Measurements from ENCODE around the gene RNF38.
"Not testable (repeated sequence)": the region's sequence is repeated elsewhere in the genome, so short reads cannot be mapped to it uniquely, and the experiment has no call there.

RNF38 gene

DNA sequence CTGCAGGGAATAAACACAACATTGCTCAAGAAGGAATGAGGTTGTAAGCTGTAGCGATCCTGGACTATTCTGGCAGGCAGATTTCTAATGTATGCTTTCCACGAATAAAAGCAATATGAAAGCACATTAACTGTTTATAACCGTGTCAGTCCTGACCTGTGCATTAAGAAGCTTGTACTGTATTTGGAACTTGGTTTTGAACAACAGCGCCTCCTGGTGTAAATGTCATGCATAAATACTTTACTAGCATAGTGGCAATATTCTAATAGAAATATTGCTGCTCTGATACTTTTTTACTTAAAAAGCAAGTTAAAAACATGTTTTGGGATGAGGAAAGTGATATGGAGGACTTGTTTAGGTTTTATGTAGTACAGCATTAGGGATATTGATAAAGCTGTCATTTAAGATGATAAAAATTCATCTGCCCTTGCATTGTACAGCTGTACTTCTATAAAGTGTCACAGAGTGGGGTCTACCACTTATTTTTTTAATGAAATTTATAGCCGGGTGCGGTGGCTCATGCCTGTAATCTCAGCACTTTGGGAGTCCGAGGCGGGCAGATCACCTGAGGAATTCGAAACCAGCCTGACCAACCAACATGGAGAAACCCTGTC, 71.2 kb downstream of the RNF38 start:
- DNase-seq: peak; percentile 75

DNA sequence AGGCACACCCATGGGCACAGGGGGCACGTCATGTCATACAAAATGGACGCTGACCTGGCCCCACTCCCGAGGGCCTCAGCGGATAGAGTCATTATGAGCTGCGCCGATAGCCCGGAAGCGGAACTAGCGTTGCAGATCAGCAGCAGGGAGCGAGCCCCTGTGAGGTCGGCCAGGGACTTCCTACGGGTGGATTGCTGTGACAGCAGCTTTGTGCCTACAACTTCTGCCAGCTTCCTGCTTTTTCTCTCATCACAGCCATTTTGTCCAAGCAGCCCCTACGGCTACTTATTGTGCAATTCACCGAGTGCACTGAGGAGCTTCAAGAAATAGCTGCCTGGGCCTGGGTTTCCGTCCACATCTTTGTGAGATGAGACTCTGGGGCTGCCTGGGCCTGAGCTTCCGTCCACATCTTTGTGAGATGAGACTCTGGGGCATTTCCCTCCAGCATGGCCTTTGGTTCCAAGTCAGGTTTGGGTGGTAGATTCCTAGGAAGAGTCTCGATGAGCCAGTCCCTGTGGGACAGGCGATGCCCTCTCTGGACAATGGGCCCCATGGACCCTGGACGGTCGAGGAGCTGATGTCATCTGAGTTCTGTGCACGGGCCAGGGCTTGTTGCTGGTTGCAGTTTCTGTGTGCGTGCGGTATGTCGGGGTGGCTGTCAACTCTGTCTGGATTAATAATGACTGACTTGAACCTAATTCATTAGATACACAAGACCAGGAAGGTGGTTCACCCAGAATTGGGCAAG, 74.8 kb downstream of the RNF38 start:
- no peak for DNase-seq

DNA sequence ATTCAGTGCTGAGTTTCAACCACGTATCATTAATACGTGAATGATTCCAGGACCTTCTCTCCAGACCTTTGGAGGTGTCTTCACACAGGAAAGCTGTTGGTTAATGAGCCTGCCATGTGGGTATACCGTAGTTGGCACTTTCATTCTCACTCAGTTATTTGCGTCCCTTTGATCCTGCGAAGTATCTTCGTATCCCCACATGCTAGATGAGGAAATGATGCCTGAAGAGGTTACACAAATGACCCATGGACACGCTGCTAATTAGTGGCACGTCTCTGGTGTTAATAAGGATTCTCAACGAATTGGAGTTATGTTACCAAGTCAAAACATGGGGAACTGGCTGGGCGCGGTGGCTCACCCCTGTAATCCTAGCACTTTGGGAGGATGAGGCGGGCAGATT, 76.1 kb downstream of the RNF38 start:
- no peak for DNase-seq

DNA sequence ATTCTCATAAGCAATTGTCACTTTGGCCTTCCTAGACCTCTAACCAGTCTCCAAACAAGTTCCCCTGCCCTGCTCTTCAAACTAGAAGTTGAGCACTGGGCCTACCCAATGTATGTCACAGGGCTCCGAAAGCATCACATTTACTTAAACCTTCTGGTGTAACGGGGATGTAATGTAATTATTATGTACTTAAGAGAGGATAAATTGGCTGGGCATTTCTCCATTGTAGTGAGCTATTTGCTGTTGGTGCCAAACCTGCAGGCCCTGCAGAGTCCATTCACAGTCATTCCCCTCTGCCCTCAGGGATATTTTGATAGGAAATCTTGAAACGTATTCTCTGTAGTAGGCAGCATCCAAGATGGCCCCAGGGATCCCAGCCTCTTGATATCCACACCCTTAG, 77.6 kb downstream of the RNF38 start:
- no peak for DNase-seq

DNA sequence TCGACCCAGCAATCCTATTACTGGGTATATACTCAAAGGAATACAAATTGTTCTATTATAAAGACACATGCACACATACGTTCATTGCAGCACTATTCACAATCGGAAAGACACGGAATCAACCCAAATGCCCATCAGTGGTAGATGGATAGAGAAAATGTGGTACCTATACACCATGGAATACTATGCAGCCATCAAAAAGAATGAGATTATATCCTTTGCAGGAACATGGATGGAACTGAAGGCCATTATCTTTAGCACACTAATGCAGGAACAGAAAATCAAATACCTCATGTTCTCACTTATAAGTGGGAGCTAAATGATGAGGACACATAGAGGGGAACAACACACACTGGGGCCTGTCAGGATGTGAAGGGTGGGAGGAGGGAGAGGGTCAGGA, 78.2 kb downstream of the RNF38 start:
- not testable (repeated sequence) for DNase-seq

DNA sequence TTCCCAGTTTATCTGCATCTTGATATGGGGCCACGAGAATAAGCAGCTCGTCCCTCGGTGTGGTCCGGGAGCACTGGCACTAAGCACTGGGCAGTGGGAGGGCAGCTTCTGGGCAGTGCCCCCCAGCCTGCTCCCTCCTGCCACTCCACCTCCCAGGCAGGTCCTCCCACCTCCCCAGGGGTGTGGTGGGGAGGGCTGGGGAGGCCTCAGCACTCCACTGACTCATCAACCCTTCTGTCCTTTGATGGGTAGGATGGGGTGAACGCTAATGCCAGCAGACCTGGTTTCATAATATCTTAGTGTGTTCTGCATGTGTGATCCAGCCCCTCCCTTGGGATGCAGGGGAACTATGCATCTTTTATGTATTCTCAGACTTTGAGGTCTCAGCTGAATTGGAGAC, 79.6 kb downstream of the RNF38 start:
- no peak for DNase-seq

DNA sequence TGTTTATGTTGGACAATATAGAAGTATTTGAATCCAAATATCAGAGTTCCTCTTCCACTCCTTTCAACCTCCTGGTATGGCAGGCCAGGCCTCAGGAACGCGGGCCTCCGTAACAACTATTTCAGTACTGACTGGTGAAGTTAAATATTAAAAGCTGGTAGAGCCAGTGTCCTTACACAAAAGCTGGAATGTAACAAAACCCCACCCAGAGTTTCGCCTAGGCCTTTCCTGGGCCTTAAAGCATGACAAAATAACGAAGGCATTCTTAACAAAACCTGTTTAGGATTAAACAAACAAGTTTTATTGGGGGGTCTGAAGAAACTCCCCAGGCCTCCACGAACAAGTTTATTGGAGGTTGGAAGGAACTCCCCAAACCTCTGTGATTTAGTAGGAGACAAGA, 80.3 kb downstream of the RNF38 start:
- DNase-seq: no peak

DNA sequence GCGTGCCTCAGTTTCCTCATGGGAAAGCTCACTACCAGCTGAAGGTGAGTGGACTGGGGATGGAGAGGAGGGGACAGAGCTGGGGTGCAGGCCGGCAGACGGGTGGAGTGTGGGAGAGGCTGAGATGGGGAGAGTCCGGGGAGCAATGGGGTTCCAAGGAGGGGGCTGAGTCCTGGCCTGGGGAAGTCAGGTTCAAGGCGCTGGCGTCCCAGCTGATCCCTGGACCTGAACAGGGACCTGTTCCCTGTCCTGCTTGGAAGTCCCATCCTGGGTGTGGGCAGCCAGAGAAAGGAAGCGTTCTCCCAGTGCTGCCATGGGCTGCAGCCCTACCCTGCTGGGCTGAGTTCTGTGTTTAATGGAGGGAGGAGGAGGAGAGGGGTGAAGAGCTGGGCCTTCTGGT, 80.9 kb downstream of the RNF38 start:
- no peak for DNase-seq

DNA sequence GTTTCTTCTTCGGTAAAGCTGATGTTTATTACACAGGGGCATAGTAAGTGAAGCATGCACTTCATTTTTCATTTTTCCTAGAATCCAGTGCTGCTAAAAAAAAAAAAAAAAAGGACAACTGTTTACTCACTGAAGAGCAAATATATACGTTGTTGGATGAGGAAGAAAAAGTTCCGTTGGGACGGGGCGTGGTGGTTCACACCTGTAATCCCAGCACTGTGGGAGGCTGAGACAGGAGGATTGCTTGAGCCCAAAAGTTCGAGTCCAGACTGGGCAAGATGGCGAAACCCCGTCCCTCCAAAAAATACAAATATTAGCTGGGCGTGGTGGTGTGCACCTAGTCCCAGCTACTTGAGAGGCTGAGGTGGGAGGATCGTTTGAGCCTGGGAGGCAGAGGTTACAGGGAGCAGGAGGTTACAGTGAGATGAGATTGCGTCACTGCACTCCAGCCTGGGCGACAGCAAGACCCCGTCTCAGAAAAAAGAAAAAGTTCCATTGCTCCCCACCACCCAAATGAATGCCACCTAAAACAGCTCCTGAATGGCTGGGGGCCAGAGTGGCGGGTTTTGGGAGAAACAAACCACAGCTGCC, 81.8 kb downstream of the RNF38 start:
- no peak for DNase-seq

DNA sequence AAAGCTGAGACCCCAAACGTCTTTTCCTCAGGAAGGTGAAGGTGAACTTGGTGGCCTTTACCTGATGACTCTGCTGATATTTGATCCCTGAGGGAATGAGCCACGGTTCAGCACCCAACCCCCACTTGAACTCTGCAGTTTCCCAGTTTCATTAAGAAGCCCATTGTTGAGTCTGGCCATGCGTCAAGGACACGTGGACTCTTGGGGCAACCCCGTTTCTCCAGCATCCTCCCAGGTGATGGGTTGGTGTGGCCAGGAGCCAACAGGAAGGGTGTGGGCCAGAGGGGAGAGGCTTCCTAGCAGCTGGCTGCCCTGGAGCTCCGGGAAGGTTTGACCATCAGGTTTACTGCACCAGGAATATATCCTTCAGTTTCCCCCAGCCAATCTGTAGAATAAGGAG, 82.3 kb downstream of the RNF38 start:
- DNase-seq: no peak

DNA sequence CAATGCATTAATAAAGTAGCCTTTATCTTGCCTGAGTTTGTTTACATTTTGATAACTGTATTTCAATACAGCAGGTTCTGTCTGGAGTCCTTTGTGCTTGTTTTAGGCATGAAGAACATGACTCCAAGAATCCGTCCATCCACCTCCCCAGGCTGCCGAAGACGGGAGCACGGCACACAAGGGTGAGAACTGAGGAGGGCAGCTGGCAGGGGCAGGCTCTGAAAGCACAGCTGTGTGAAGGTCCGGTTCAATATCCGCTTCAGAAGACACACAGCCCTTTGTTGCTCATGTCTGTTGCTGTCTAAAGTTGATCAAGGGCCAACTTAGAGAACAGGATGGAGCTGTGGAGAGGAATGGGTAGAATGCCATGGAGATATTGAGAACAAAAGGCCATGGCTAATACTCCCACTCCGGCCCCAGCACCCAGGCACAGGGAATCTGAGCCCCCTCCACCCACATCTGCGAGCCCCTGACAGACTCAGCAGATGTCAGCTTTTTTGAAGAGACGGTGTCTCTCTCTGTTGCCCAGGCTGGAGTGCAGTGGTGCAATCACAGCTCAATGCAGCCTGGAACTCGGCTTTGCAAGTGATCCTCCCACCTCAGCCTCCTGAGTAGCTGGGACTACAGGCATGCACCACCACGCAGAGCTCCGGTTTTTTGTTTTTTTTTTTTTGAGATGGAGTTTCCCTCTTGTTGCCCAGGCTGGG, 83.3 kb downstream of the RNF38 start:
- no peak for DNase-seq

DNA sequence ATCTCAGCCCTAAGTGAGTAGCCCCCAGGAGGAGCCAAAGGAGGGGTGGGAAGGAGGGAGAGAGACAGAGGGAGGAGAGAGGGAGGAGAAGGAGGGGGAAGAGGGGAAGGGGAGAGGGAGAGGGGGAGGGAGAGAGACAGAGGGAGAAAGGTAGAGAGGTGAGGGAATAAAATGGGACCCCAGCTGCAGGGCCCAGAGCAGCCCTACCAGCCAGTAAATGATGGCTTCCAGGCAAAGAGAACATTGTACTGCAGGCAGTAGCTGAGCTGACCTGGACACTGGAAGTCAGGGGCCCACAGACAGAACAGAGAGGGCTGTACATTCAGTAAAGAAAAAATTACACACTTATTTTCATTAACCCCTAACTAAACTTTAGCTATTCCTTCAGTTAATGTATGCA, 84.0 kb downstream of the RNF38 start:
- no peak for DNase-seq

DNA sequence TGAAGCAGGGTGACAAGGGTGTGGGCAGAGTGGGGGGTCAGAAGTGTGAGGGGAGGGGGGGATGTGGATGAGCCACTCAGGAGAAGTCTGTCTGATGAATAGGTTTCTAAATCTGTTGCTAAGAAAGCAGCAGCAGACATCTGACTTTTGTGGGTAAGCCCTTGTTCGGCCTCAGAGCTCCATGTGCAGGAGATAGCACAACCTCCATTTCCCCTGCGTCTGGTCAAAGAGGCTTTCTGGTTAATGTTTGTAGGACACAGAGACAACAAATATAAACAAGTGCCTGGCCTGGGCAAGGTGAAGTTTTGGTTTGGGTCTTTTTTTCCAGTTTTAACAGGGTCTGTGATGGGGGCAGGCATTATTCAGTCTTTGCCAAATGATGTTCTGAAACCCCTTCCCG, 84.8 kb downstream of the RNF38 start:
- no peak for DNase-seq

DNA sequence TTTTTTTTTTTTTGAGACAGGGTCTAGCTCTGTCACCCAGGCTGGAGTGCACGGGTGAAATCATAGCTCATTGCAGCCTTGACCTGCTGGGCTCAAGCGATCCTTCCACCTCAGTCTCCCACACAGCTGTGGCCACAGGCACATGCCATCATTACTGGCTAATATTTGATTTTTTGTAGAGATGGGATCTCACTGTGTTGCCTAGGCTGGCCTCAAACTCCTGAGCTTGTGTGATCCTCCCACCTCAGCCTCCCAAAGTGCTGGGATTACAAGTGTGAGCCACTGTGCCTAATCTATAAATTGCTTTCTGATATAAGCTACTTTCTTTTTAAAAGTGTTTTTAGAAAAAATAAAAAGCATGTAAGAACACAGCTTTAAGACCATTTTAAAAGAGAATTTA, 85.3 kb downstream of the RNF38 start:
- no peak for DNase-seq

DNA sequence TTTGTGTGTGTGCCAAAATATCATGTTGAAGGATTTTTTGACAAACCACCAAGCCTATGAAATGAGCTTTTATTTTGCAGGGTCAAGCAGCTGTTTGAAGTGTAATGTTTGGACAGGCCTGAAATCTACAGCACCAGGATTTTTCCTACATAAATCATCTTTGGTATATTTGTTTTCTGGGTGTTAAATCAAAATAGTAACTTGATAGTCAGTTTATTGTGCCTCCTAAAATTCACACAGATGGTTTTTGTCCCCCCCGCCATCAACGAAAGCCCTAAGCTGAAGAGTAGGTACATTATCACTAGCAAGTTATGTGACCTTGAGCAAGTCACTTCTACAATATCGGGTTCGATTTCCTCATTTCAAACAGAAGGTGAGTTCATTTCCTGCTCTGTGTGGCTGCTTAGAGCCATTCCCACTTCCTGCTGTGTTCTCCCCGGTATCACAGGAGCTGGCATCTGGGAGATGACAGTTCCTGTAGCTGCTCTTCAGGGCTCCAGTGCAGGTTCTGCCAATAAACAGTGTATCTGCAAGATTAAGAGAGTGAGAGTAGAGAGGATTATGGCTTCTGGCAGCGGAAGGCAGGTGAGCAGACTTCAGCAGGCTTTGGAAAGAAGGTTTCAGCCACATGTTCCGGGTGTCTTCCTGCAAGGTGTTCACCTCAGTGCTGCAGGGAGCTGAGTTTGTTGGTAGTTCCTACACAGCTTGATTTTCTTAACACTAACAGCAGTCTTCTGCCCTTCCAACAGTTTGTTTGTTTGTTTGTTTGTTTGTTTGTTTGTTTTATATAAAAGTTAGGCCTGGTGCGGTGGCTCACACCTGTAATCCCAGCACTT, 93.4 kb downstream of the RNF38 start:
- no peak for DNase-seq

DNA sequence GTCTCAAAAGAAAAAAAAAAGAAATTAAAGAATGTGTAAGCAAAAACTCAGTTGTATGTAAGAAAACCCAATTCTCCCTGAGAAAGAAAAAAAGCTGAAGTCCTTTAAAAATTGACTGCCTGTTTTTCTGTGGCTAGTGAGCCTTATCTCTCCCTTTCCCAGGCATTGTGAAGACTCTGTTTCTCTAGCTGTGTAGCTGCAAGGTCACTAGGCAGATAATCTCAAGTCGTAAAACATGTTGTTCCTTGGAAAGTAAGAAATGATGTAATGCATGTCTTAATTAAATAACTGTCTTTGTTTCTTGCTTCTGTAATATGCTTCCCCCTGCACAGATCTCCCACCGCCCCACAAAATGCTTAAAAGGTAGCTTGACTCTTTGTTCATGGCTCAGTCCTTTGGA, 95.7 kb downstream of the RNF38 start:
- DNase-seq: not testable (repeated sequence)

DNA sequence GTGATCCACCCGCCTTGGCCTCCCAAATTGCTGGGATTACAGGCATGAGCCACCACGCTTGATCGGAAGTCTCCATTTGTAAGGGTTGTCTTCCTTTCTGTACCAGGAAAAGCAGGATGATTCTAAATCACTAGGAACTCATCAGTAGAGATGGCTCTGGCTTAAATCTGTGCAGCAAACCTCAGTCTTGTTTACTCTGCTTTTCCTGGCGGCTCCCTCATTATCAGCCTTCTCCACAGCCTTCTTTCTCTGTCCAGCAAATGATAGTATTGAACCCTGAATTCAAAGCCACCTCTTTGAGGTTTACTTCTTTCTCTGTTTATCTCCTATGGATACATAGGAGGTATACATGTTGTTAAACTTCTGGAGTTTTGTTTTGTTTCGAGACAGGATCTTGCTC, 98.8 kb downstream of the RNF38 start:
- DNase-seq: no peak

DNA sequence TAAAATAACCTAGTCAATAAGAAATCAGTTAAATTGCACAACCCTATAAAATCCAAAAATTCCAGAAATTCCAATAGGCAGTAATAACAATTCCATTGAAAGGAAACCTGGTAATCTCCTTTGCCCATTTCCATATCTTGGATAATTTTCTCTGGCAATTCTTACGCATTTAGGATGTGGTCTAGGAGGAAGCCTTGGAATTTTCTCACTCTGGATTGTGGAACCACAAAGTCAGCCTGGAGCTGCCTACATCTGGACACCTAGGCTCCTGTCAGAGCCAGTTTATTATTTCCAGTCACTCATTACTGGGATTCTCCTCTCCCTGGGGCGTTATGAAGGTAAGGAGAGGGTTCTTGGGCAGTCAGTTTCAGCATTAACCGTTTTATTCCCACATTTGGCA, 101.5 kb downstream of the RNF38 start:
- DNase-seq: no peak

DNA sequence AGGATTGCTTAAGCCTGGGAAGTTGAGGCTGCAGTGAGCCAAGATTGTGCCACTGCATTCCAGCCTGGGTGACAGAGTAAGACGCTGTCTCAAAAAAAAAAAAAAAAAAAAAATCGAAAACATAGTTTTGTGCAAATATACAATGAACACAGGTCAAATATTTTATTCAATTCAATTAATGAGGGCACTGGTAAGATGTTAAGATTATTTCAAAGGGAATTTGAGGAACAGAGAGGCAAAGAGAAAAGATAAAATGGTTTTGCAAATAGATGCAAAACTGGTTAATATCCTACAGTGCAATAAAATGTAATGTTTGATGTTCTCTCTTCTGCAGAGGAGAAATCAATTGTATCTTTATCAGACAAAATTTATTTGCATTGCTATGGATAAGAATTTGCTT, 102.3 kb downstream of the RNF38 start:
- no peak for DNase-seq

DNA sequence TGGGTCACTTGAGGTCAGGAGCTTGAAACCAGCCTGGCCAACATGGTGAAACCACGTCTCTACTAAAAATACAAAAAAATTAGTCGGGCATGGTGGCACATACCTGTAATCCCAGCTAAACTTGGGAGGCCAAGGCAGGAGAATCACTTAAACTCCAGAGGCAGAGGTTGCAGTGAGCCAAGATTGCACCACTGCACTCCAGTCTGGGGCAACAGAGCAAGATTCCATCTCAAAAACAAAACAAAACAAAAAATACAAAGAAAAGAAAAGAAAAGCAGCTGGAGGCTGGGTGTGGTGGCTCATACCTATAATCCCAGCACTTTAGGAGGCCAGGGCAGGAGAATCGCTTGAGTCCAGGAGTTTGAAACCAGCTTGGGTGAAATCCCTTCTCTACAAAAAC, 105.1 kb downstream of the RNF38 start:
- DNase-seq: not testable (repeated sequence)

DNA sequence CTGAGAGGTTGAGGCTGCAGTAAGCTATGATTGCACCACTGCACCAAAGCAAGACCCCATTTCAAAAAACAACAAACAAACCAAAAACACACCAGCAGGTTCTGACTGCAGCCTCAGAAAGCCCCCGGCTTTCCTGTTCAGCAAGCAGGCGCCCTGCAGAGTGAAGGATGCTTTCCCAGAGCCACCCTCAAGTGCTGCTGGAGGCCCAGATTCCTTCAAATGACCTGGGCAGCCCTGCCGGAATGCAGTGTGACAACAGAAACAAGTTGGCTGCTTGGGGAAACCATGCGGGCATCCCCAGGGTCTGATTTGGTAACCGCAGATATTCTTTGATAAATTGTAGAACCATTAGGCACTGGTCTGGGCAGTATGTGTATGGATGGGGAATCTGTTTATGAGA, 106.2 kb downstream of the RNF38 start:
- DNase-seq: no peak

DNA sequence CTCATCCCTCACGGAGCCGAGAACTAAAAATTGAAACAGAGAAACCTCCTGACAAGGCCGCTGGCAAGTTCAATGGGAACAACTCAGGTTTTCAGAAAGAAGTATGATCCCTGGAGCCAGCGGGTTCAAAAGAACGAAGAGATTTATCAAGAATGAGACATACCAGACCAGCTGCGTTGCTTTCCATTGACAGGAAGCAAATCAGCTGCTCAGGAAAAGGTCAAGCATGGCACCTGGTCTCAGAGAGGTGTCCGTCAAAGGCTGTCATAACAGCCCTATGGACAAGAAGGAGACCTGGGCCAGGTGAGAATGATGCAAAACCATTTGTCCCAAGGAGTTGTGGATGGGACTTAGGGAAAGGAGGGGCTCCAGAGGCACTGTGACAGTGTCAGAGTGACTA, 106.9 kb downstream of the RNF38 start:
- DNase-seq: no peak

DNA sequence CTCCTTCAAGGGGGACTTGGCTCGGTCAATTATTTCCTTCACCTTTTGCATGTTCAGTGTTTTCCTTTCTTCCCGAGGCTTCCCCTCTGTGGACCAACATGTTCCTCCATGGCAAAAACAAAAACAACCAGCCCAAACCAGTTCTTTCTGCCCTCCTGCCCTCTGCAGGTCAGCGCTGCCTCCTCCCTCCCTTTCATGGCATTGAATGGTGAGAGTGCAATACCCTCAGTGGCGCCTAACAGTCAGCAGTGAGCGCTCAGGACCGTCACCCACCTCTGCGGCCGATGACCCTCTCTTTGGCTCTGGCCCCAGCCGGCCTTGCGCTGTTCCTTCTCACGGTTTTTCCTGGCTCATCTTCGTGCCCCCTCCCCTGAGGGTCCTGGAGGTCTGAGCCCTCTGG, 107.4 kb downstream of the RNF38 start:
- DNase-seq: no peak

All from CD4-positive, alpha-beta T cell treated with Interleukin-12 subunit alpha and Interleukin-12 subunit beta, for 1 hour (primary cell).